Stimulated activated naive CD4-positive, alpha-beta T cell (primary cell): ENCODE data around the gene MCTP1.

ENCODE experiments used
- DNase-seq, 6 experiments: peaks; one replicate each; lab custom pipeline; 2025; lab: John Stamatoyannopoulos, UW

Gene MCTP1

GRCh38 chr5:94694671-94695070 is 590.2 kb downstream of the MCTP1 start:
- DNase-seq, result no peak

DNA sequence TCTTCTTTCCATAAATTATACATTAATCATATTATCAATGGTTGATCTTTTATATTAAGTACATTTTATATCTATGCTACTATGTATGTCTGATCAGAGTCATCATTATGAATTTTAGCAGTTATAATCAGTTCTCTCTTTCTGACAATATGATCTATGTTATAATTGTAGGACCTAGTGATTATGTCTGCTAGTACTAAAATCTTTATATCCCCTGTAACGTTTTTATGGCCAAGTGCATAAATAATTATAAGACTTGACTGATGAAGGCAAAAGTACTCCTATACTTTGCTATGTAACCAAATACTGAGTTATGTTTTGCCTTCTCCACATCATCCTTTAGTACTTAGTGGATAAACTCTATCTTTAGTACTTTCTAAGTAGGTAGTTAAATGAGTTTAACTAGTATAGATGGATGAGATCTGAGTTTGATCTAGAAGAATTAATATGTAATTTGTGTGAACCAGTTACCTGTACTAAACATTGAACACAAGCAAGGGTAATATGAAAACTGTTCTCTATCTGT is 591.0 kb downstream of the MCTP1 start:
- DNase-seq, result no peak

GRCh38 chr5:94693043-94693822 is 591.7 kb downstream of the MCTP1 start:
- DNase-seq, result no peak

- no peak for DNase-seq
Observed at GRCh38 chr5:94692581-94692980, 592.3 kb downstream of the MCTP1 start.

DNA sequence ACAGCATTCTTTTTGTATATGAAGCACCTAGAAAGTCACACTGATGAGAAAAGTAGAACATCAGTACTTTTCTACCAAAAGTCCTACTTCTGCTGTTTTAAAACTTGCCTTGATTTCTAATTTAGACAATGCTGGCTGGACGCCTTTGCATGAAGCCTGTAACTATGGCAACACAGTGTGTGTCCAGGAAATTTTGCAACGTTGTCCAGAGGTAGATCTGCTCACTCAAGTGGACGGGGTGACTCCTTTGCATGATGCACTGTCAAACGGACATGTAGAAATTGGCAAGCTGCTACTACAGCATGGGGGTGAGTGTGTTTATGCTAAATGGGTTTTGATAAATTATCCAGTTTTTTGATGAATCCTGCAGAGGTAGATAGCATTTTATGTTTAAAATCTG is 592.9 kb downstream of the MCTP1 start:
- DNase-seq, result no peak

- DNase-seq, result no peak
Observed at GRCh38 chr5:94691291-94691690, 593.6 kb downstream of the MCTP1 start.

GRCh38 chr5:94690778-94691177 is 594.1 kb downstream of the MCTP1 start:
- no peak for DNase-seq

DNA sequence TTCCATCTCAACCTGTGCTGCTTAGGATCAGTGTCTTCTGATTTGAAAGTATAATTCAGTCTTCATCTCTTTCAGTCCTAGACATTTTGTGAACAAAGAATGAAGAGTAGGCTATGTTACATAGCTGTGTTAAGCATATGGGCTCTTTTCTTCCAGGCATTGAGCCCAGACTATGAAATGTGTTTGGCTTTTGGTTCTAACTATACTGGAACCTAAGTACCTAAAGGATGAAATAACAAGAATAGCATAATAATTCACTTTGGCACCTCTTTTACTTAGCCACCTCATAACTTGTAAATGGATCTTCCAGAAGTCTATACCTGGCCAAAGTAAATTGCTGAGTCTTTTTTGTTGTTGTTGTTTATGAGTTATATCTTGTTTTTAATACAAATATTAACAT is 595.0 kb downstream of the MCTP1 start:
- DNase-seq, result no peak

- no peak for DNase-seq
Observed at GRCh38 chr5:94682814-94683520, 601.9 kb downstream of the MCTP1 start.

- DNase-seq, result no peak
Observed at GRCh38 chr5:94675965-94676618, 608.8 kb downstream of the MCTP1 start.

GRCh38 chr5:94674490-94675382 is 610.2 kb downstream of the MCTP1 start:
- no peak for DNase-seq

DNA sequence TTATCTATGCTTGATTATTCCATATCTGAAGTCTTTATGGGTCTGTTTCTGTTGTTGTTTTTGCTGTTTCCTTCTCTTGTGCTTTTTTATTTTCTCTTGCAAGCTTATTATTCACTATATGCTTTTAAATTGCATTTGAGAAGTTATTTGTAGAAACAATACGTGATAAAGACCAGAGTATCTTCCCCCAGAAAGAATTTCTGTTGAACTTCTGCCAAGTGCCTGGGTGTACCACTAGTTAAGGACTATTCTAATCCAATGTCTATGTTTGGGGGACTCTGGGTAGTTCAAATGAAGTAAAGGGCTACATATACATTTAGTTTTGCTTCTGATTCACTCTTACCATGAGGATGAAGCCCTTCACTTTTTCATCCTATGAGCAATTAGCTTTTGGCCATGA is 612.1 kb downstream of the MCTP1 start:
- DNase-seq, result no peak

- DNase-seq, result no peak
Observed at GRCh38 chr5:94670726-94671125, 614.2 kb downstream of the MCTP1 start.

DNA sequence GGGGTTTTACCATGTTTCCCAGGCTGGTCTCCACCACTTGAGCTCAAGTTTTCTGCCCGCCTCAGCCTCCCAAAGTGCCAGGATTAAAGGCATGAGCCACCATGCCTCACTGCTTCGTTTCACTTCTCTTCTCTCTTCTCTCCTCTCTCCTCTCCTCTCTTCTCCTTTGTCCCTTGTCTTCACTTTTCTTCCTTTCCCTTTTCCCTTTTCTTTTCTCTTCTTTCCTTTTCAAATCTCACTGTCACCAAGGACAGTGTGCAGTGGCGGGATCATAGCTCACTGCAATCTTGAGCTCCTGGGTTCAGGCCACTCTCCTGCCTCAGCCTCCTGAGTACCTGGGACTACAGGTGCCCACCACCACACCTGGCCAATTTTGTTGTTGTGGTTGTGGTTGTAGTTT is 617.0 kb downstream of the MCTP1 start:
- DNase-seq, result no peak

DNA sequence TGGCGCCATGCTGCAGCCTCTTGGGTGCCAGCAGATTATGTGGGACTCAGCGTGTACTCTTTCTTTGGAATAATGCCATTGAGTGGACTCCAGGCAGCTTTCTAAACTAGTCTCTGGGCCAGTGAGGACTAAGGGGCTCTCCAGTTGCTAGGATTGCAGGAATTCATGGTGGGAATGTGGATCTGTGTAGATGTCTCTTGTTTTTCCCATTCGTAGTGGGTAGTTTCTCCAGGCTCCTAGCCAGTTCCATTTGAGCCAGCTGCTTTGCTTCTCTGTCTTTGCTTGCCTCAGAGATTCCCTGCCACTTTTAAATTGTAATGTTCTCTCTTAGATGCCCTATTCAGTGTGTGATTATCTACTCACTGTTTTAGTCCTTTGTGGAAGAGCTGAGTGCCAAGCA is 623.8 kb downstream of the MCTP1 start:
- no peak for DNase-seq

GRCh38 chr5:94660506-94660905 is 624.4 kb downstream of the MCTP1 start:
- no peak for DNase-seq

GRCh38 chr5:94658272-94658671 is 626.6 kb downstream of the MCTP1 start:
- DNase-seq, result no peak
